Astrocyte of the spinal cord (primary cell): ENCODE data around the gene GADD45A.

ENCODE experiments used
- DNase-seq: peaks from one replicate; pipeline ENCODE4 v3.0.0; 2011; ENCODE audit warnings: low read depth, low spot score
- H3K4me3 ChIP-seq: 2 replicates; pipeline ENCODE4 v1.5.1; 2011; ENCODE audit warnings: low read depth, mild to moderate bottlenecking, low read length, moderate library complexity
- in situ Hi-C: cut with HindIII; loops from 2 replicates; pipeline ENCODE4 v1.10.0; 2017; ENCODE audit warnings: low sequenced_read_pairs
- TF ChIP-seq, protein P1 (sequence below): IDR thresholded peaks from 2 replicates; pipeline ENCODE4 v1.5.1; 2012; ENCODE audit warnings: low read depth, mild to moderate bottlenecking, low read length, inconsistent platforms

Gene GADD45A

DNA sequence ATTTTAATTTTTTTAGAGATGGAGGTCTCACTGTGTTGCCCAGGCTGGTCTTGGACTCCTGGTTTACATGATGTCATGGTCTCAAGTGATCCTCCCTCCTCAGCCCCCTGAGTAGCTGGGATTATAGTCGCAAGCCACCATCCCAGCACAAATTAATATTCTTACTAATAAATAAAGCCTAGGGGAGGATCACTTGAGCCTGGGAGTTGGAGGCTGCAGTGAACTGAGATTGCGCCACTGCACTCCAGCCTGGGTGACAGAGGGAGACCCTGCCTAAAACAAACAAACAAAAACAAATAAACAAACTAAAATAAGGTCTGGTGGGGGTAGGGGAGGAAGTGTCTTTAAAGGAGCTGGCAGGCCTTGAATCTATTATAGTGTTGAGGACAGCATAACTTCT, 8.7 kb upstream of the GADD45A start:
- no peak for DNase-seq
- TF ChIP-seq, protein P1, sequence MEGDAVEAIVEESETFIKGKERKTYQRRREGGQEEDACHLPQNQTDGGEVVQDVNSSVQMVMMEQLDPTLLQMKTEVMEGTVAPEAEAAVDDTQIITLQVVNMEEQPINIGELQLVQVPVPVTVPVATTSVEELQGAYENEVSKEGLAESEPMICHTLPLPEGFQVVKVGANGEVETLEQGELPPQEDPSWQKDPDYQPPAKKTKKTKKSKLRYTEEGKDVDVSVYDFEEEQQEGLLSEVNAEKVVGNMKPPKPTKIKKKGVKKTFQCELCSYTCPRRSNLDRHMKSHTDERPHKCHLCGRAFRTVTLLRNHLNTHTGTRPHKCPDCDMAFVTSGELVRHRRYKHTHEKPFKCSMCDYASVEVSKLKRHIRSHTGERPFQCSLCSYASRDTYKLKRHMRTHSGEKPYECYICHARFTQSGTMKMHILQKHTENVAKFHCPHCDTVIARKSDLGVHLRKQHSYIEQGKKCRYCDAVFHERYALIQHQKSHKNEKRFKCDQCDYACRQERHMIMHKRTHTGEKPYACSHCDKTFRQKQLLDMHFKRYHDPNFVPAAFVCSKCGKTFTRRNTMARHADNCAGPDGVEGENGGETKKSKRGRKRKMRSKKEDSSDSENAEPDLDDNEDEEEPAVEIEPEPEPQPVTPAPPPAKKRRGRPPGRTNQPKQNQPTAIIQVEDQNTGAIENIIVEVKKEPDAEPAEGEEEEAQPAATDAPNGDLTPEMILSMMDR = no peak
- H3K4me3 ChIP-seq = no peak overlapping the region
- in situ Hi-C loops = no loop called here

DNA sequence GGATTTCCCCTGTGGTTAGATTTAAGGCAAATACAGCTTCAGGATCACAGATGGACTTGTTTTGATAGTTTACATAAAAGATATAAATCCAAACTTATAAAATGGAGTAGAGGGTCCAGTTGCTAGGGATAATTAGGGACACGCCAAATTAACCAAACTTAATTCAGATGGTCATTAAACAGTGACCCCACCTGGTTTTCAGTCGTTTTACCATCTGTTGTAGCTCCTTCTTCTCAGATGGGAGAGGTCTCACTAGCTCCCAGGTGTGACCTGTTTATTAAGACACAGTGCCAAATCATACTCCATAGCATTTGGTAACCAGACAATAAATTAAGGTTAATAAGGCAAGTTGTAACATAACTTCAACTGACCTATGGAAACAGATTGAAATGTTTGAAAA, 8.1 kb upstream of the GADD45A start:
- TF ChIP-seq, protein P1 = no peak
- no peak overlapping the region for H3K4me3 ChIP-seq
- in situ Hi-C loops = no loop called here
- no peak for DNase-seq

DNA sequence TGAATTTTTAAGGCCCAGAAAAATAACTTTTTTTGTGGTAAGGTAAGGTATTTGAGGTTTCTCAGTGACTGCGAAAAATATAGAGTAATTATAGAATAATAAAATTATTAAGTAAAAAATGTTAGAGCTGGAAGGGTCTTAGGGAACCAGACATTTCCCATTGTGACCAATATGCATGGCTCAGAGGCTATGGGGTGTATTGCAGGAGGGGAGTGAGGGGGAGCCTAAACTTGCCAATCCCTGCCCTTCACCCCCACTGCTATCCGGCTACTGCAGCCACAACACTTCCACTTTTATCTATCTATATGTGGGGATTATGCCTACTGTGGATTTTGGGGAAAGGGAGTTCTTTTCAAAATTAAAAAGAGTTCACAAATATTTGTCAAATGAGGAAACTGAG, 7.6 kb upstream of the GADD45A start:
- H3K4me3 ChIP-seq = no peak overlapping the region
- no peak for DNase-seq
- in situ Hi-C loops = no loop called here
- TF ChIP-seq, protein P1 = no peak

DNA sequence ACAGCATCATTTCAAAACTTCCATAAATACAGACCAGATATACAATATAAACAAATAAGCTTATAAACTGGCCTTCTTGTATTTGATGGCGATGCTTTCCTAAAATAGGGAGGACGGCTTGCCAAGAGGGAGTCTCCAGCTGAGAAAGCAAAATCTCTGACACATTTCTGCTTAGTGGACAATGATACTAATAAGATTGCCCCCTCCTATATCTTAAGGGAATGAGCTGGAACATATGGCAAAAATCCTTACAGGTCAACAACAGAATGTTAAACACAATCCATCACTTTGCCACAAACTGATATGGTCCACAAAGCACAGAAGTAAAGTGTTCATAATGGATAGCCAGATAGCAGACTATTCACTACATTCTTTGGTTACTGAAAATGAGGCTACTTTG, 7.1 kb upstream of the GADD45A start:
- DNase-seq = no peak
- no peak overlapping the region for H3K4me3 ChIP-seq
- TF ChIP-seq, protein P1 = no peak
- in situ Hi-C loops = no loop called here

DNA sequence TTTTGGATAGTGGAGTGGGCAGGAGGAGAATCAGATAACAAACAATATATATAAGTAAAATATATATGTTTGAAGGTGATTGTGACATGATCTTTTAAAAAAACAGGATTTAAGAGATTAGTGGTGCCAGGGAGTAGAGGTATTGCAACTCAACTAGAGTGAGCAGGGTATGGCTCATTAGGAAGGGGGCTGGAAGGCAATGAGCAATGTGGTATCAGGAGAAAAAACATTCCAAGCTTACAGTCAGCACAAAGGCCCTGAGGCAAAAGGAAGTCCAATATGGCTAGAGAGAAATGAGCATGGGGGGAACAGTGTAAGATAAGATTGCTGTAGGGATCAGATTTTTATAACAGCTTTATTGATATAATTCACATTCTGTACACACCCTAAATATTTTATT, 5.3 kb upstream of the GADD45A start:
- H3K4me3 ChIP-seq = no peak overlapping the region
- in situ Hi-C loops = no loop called here
- TF ChIP-seq, protein P1 = no peak
- no peak for DNase-seq

DNA sequence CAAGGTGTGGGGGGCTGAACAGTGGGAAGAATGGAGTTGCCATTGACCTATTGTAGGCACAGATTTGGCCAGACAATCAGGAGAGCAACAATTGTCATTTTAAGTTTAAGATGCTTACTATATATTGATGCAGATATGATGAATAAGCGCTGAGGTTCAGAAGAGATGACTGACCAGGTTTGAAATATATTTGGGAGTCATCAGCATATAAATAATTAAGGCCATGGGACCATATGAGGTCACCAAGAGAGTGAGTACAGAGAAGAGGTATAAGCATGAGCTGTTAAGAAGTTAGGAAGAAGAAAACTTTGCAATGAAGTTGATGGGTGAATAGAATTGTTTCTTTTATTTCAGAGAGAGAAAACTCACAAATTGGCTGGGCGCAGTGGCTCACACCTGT, 4.5 kb upstream of the GADD45A start:
- TF ChIP-seq, protein P1 = no peak
- H3K4me3 ChIP-seq = no peak overlapping the region
- no peak for DNase-seq
- in situ Hi-C loops = no loop called here

DNA sequence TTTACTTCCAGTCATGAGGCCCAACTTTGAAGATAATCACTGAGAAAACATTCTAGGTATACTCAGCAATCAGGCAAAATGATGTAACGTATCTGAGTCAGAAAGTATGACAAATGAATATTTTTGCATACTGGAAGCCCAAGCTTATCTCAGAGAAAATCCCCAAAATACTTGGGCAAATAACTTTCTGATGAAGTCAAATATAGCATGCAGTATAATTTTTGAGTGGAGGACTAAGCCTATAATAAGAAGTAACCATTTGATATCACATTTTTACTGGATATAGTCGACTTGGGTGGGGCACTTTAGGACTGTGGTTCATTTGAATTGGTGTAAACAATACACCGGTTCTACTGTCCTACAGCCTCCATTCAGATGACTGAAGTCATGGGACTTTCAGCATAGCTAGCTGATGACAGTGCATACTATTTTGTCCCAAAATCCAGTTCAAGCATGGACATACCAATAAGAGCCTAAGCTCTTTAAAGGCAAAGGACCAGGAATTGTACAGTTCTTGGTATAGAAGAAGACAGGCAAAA, 2.3 kb upstream of the GADD45A start:
- peak; percentile 76 for DNase-seq
- no peak overlapping the region for H3K4me3 ChIP-seq
- in situ Hi-C loops = no loop called here
- TF ChIP-seq, protein P1 = no peak
